ENCODE results near the gene KREMEN1.

DNA sequence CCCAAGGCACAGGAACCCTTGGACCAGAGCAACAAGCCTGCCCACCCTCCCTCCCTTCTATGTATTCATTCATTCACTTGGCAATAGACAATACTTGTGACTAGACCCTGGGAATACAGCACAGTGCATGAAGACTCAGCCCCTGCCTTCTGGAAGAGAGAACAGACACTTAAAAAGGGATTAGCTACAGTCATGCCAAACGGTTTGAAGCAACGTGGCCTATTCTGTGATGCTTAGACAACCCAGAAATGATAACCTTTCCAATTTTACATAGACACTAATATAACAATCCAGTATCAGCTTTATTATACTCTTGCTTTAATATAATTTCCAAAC lies 52.6 kb downstream of the KREMEN1 start:
- TF ChIP-seq, protein P1, sequence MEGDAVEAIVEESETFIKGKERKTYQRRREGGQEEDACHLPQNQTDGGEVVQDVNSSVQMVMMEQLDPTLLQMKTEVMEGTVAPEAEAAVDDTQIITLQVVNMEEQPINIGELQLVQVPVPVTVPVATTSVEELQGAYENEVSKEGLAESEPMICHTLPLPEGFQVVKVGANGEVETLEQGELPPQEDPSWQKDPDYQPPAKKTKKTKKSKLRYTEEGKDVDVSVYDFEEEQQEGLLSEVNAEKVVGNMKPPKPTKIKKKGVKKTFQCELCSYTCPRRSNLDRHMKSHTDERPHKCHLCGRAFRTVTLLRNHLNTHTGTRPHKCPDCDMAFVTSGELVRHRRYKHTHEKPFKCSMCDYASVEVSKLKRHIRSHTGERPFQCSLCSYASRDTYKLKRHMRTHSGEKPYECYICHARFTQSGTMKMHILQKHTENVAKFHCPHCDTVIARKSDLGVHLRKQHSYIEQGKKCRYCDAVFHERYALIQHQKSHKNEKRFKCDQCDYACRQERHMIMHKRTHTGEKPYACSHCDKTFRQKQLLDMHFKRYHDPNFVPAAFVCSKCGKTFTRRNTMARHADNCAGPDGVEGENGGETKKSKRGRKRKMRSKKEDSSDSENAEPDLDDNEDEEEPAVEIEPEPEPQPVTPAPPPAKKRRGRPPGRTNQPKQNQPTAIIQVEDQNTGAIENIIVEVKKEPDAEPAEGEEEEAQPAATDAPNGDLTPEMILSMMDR (IDR thresholded peaks at IDR 0.05; ENCODE audit: insufficient read depth, low read length): no peak
- TF ChIP-seq, protein P2, sequence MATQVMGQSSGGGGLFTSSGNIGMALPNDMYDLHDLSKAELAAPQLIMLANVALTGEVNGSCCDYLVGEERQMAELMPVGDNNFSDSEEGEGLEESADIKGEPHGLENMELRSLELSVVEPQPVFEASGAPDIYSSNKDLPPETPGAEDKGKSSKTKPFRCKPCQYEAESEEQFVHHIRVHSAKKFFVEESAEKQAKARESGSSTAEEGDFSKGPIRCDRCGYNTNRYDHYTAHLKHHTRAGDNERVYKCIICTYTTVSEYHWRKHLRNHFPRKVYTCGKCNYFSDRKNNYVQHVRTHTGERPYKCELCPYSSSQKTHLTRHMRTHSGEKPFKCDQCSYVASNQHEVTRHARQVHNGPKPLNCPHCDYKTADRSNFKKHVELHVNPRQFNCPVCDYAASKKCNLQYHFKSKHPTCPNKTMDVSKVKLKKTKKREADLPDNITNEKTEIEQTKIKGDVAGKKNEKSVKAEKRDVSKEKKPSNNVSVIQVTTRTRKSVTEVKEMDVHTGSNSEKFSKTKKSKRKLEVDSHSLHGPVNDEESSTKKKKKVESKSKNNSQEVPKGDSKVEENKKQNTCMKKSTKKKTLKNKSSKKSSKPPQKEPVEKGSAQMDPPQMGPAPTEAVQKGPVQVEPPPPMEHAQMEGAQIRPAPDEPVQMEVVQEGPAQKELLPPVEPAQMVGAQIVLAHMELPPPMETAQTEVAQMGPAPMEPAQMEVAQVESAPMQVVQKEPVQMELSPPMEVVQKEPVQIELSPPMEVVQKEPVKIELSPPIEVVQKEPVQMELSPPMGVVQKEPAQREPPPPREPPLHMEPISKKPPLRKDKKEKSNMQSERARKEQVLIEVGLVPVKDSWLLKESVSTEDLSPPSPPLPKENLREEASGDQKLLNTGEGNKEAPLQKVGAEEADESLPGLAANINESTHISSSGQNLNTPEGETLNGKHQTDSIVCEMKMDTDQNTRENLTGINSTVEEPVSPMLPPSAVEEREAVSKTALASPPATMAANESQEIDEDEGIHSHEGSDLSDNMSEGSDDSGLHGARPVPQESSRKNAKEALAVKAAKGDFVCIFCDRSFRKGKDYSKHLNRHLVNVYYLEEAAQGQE (IDR thresholded peaks at IDR 0.05; ENCODE audit: insufficient replicate concordance, low read depth): no peak
- no peak for TF ChIP-seq POLR2AphosphoS5 (IDR thresholded peaks at IDR 0.05; ENCODE audit: low read depth)
- no peak for TF ChIP-seq SPI1 (IDR thresholded peaks at IDR 0.05; ENCODE audit: borderline replicate concordance, low read depth)
- TF ChIP-seq GABPA (IDR thresholded peaks at IDR 0.05; ENCODE audit: low read depth): no peak

Data from HL-60 (cell line).